GM10266 (cell line): ENCODE measurements around the gene DEFB129.

Experiments
- DNase-seq: peaks from one replicate; pipeline ENCODE4 v3.0.0; 2012; ENCODE audit errors: extremely low spot score
- TF ChIP-seq, protein P1 (sequence below): IDR thresholded peaks from 2 replicates; pipeline ENCODE4 v1.5.1; 2012; ENCODE audit warnings: mild to moderate bottlenecking, low read depth; ENCODE audit not compliant: control insufficient read depth, insufficient read depth; ENCODE audit errors: missing control alignments

DEFB129 gene

DNA sequence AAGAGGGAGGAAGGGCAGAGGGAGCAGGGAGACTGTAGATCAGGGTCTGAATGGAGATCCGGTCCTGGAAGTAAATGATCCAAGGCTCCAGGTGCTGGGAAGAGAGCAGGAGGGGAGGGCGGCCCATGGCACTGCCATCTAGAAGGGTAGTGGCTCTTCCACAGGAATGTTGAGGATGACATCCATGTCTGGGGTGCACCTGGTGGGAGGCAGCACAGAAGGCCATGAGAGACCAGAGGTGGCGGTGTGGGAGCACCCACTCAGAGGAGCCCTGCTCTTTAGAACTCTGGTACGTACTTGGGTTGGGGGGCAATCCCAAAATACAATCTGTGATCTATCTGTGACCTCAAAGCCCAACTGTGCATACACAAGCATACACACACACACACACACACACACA, 44.0 kb downstream of the DEFB129 start:
- TF ChIP-seq, protein P1, sequence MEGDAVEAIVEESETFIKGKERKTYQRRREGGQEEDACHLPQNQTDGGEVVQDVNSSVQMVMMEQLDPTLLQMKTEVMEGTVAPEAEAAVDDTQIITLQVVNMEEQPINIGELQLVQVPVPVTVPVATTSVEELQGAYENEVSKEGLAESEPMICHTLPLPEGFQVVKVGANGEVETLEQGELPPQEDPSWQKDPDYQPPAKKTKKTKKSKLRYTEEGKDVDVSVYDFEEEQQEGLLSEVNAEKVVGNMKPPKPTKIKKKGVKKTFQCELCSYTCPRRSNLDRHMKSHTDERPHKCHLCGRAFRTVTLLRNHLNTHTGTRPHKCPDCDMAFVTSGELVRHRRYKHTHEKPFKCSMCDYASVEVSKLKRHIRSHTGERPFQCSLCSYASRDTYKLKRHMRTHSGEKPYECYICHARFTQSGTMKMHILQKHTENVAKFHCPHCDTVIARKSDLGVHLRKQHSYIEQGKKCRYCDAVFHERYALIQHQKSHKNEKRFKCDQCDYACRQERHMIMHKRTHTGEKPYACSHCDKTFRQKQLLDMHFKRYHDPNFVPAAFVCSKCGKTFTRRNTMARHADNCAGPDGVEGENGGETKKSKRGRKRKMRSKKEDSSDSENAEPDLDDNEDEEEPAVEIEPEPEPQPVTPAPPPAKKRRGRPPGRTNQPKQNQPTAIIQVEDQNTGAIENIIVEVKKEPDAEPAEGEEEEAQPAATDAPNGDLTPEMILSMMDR: no peak
- no peak for DNase-seq

- no peak for DNase-seq
- TF ChIP-seq, protein P1: no peak
Observed at GRCh38 chr20:271528-271927, 44.5 kb downstream of the DEFB129 start.

DNA sequence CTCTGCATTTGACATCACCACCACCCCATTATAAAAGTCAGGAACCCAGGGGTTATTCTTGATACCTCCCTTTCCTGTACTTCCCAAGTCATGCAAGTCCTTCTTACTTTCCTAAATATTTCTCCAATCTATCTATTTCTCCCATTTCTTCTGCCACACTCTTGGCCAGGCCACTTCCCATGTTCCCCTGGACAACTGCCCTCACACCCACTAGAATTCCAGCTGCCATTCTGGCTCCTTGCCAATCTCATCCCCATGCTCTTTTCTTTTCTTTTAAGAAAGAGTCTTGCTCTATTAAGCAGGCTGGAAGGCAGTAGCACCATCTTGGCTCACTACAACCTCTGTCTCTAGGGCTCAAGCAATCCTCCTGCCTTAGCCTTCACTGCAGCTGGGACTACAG, 45.7 kb downstream of the DEFB129 start:
- no peak for DNase-seq
- TF ChIP-seq, protein P1: no peak

- no peak for DNase-seq
- TF ChIP-seq, protein P1: no peak
Observed at GRCh38 chr20:273884-274283, 46.8 kb downstream of the DEFB129 start.

DNA sequence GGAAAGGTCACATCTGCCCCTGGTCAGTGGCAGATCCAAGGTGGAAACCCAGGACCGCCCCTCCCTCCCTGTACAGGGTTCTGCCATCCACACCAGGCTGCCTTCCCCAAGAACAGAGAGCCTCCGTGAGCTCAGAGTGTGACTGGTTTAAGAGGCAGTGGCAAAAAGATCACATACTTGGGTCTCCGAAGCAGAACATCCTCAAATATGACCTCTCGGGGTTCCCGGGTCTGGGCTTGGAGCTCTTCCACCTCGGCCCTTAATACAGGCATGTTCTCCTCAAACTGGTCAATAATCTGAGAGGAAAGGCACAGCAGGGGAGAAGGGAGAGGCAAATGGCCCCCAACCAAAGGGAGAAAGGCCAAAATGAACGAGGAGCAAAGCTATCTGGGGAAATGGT, 48.7 kb downstream of the DEFB129 start:
- no peak for DNase-seq
- TF ChIP-seq, protein P1: no peak

- DNase-seq: no peak
- TF ChIP-seq, protein P1: no peak
Observed at GRCh38 chr20:276620-277495, 49.8 kb downstream of the DEFB129 start.

- no peak for DNase-seq
- TF ChIP-seq, protein P1: no peak
Observed at GRCh38 chr20:277496-277781, 50.4 kb downstream of the DEFB129 start.
